Gastroesophageal sphincter (tissue), 4 donors: ENCODE results near the gene BIK. TPM values are rescaled to one million over a fixed set of nuclear protein-coding genes. Genes with fewer than 3 reads are reported as not detected.

Source experiments
- ATAC-seq: fragments of 150-250 bp; one replicate; pipeline ENCODE4 v1.9.1; 2016; ENCODE audit warnings: mild to moderate bottlenecking, moderate library complexity
- H3K27ac ChIP-seq, 4 donors: fragments of 200-600 bp; sonication (generic) in 3 of 4; 1 replicate in 3 of 4; 2 replicates in 1 of 4; pipeline ENCODE4 v1.5.1; 2016 to 2019
- H3K27me3 ChIP-seq: fragments of 200-600 bp; sonication (generic); one replicate; pipeline ENCODE4 v1.5.1; 2019
- H3K36me3 ChIP-seq, 2 donors: fragments of 200-600 bp; sonication (generic); one replicate each; pipeline ENCODE4 v1.5.1; 2019; ENCODE audit warnings: control low read depth in 1 of 2
- H3K4me1 ChIP-seq, 3 donors: fragments of 200-600 bp; sonication (generic); 1 replicate in 2 of 3; 2 replicates in 1 of 3; pipeline ENCODE4 v1.5.1; 2016 to 2019; ENCODE audit warnings: control low read depth in 2 of 3
- H3K4me3 ChIP-seq, 2 donors: fragments of 200-600 bp; sonication (generic); one replicate each; pipeline ENCODE4 v1.5.1; 2019; ENCODE audit warnings: mild to moderate bottlenecking in 1 of 2, moderate library complexity in 1 of 2
- H3K9me3 ChIP-seq, 3 donors: fragments of 200-600 bp; sonication (generic); one replicate each; pipeline ENCODE4 v1.5.1; 2017 to 2019; ENCODE audit warnings: control low read depth in 2 of 3
- CTCF ChIP-seq, 4 experiments: fragments of 200-600 bp in 2 of 4; fragments of 450-650 bp in 2 of 4; sonication (generic) in 1 of 4; IDR thresholded peaks; one replicate each; pipeline ENCODE4 v1.5.1; 2017 to 2019; ENCODE audit warnings: antibody characterized with exemption in 4 of 4, mild to moderate bottlenecking in 2 of 4, moderate library complexity in 2 of 4
- EP300 ChIP-seq: sonication (generic); formaldehyde crosslinking; IDR thresholded peaks from one replicate; pipeline ENCODE4 v1.6.1; 2017; ENCODE audit warnings: antibody characterized with exemption, mild to moderate bottlenecking
- POLR2A ChIP-seq, 2 donors: fragments of 450-650 bp; IDR thresholded peaks; one replicate each; pipeline ENCODE4 v1.6.1; 2017; ENCODE audit warnings: antibody characterized with exemption in 2 of 2, mild to moderate bottlenecking in 2 of 2, moderate library complexity in 1 of 2
- POLR2AphosphoS5 ChIP-seq: sonication (generic); formaldehyde crosslinking; IDR thresholded peaks from one replicate; pipeline ENCODE4 v1.6.1; 2017; ENCODE audit warnings: antibody characterized with exemption
- WGBS, 2 donors: methylation state at CpG; one replicate each; pipeline ENCODE4 v1.1.5; 2018; ENCODE audit warnings: low coverage in 1 of 2; 5-methylcytosine and 5-hydroxymethylcytosine counted together
- total RNA-seq, 4 donors: library from RNA; depleted of rRNA; stranded (reverse); fragments of >200 nt; gene quantifications; one replicate each; pipeline ENCODE4 v1.1.0, GENCODE V29; 2016

BIK gene
- total RNA-seq, 4 donors from 2014 or later, result 1.7 TPM; not detected in 3

DNA sequence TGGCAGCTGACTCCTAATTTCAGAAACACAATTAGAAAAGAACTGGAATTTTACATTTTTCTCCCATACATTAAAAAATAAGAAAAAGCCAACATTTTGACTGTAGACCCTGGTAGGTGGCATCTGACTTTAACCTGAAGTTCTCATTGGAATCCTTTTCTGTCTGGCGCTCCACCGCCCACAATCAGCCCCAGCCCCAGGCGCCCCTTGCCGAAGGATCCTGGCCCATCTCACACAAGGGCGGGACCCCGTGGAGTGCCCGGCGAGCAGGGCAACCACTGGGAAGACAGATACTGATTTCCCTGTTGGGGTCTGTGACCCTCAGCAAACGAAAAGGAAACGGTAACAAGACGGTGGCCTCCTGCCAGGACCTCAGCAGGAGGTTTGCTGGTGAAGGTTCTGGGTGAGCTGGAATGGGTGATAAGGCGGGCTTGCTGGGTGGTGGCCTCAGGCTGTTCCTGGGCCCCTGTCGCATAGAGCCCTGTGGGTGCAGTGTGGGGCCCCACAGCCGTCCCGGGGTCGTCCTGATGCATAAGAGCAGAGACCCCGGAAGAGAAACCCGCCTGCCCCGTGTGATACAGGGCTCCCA, 56.5 kb downstream of the BIK start:
- Histone ChIP-seq H3K36me3 (peaks cover 0 to 73% of the 10 kb centered on the region in 2 donors), H3K27ac (no peak overlapping the region), H3K9me3 (no peaks in the 10 kb centered on the region), H3K27me3 (no peaks in the 10 kb centered on the region), H3K4me1 (peaks cover 0 to 26% (median 13%) of the 10 kb centered on the region in 3 donors), H3K4me3 (no peak overlapping the region)
- TF ChIP-seq CTCF (IDR thresholded peaks at IDR 0.05) (no peak), EP300 (no peak)
- WGBS, 2 donors, result 86 to 95% methylated on average over 4 to 7 of the region's 19 CpGs
- no peak for ATAC-seq

GRCh38 chr22:43168471-43169309, 58.1 kb downstream of the BIK start:
- no peaks in the 10 kb centered on the region for H3K27me3 ChIP-seq
- no peak overlapping the region for H3K27ac ChIP-seq
- H3K4me3 ChIP-seq, result no peak overlapping the region
- H3K9me3 ChIP-seq, result no peaks in the 10 kb centered on the region
- peaks cover 0 to 16% (median 3%) of the 10 kb centered on the region in 3 donors for H3K4me1 ChIP-seq
- TF ChIP-seq EP300 (no peak), CTCF (IDR thresholded peaks at IDR 0.05) (no peak), POLR2A (IDR thresholded peaks at IDR 0.05) (no peak), POLR2AphosphoS5 (no peak)
- 86 to 91% methylated on average over 4 to 5 of the region's 25 CpGs for WGBS, 2 donors
- ATAC-seq, result no peak
- peaks cover 0 to 76% of the 10 kb centered on the region in 2 donors for H3K36me3 ChIP-seq

DNA sequence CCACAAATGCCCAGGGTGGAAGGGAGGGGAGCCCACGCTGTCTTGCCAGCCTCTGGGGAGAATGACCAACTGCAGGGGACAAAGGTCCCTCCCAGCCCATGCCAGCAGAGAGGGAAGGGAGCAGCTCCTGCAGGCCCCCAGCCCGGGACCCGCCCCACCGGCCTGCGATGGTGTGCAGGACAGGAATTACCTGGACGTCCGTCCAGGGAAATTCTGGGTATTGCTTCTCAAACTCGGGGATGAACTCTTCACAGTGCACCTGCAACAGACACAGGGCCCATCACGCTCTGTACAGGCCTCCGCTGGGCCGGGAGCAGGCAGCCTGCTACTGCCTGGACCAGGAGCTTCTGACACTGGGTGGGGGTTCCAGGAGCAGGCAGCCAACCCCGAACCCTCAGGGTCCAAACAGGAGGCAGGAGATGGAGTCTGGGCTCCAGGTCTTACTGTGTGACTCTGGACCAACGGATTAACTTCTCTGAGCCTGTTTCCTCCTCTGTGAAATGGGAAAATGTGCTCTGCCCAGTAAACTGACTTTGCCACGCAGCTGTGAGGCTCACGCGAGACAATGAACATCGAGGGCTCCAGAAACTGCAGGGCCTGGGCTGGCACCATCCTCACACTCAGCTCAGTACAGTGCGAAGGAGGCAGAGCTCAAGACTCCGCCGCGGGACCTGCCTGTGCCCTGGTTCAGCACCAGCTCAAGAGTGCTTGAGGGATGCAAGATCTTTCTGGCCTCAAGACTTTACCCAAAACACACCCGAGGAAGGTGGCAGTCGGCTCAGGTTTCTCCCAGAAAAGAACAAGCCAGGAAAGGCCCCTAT, 59.0 kb downstream of the BIK start:
- no peak overlapping the region for H3K27ac ChIP-seq
- H3K4me1 ChIP-seq, result peaks cover 0 to 8% (median 0%) of the 10 kb centered on the region in 3 donors
- ATAC-seq, result no peak
- H3K9me3 ChIP-seq, result no peaks in the 10 kb centered on the region
- no peaks in the 10 kb centered on the region for H3K27me3 ChIP-seq
- WGBS, 2 donors, result 88% methylated on average over 5 of the region's 23 CpGs; no CpG with 5 or more reads in 1 of the 2 donors
- H3K4me3 ChIP-seq, result no peak overlapping the region
- H3K36me3 ChIP-seq, result peaks cover 0 to 84% of the 10 kb centered on the region in 2 donors
- no peak for TF ChIP-seq EP300
- no peak for TF ChIP-seq POLR2AphosphoS5
- no peak for TF ChIP-seq POLR2A (IDR thresholded peaks at IDR 0.05)
- no peak for TF ChIP-seq CTCF (IDR thresholded peaks at IDR 0.05)

DNA sequence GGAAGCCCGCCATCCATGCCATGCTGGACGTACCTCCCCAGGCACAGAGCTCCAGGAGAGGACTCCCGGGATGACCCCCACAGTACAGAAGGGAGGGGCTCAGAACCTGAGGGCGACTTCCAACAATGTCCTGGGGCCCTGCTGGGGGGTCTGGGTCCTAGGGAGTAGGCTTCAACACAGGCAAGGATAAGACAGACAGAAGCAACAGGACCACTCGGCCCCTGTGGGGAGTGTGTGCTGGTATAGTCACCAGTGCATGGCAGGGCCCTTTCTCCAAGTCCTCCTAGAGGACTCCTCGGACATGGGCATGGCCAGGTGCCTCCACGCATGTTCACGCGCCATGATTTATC, 59.6 kb downstream of the BIK start:
- TF ChIP-seq POLR2AphosphoS5 (no peak), CTCF (IDR thresholded peaks at IDR 0.05) (no peak), POLR2A (IDR thresholded peaks at IDR 0.05) (no peak), EP300 (no peak)
- Histone ChIP-seq H3K27ac (no peak overlapping the region), H3K4me3 (no peak overlapping the region), H3K27me3 (no peaks in the 10 kb centered on the region), H3K4me1 (peaks cover 0 to 2% (median 0%) of the 10 kb centered on the region in 3 donors), H3K9me3 (no peaks in the 10 kb centered on the region), H3K36me3 (peaks cover 0 to 90% of the 10 kb centered on the region in 2 donors)
- WGBS, 2 donors, result 89% methylated on average over 3 of the region's 9 CpGs; no CpG with 5 or more reads in 1 of the 2 donors
- no peak for ATAC-seq
